Measurements from ENCODE around the gene ADGRL1. TPM values are rescaled to one million over a fixed set of nuclear protein-coding genes. Genes with fewer than 3 reads are reported as not detected.

ADGRL1 gene
- polyA plus RNA-seq, 3 donors = 1.7 TPM; not detected in 2

DNA sequence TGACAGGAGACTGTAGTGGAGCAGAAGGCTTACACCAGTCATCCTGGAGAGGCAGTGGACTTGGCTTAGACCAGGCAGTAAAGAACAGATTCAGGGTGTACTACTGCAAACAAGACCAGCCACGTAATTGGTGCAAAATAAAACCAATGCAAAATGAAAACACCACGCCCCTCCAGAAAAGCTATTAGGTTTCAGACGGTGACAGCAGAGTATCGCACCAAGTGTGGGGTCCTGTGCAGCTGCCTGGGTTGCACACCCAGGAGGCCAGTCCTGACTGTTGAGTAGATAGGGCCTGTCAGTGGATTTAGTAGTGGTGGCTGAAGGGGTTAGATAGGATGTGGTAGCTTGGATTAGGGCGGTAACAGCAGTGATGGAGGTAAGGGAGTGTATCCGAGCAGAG, 83.0 kb downstream of the ADGRL1 start:
- Histone ChIP-seq H3K36me3 (replicated peaks in 1 of 2; ENCODE audit: control insufficient read depth in 1 of 2, insufficient read depth in 2 of 2, low read length in 2 of 2) (no peaks in the 10 kb centered on the region), H4K20me1 (ENCODE audit: insufficient read depth, low read length) (no peaks in the 10 kb centered on the region), H3K79me2 (ENCODE audit: insufficient read depth, low read length) (peaks cover 52% of the 10 kb centered on the region), H3K9ac (ENCODE audit: insufficient read depth, low read length, poor library complexity, severe bottlenecking) (no peak overlapping the region), H3K9me3 (replicated peaks in 1 of 2; ENCODE audit: control insufficient read depth in 1 of 2, insufficient read depth in 1 of 2, low read length in 2 of 2) (no peaks in the 10 kb centered on the region), H3K4me2 (replicated peaks; ENCODE audit: extremely low read depth, low read length, poor library complexity, severe bottlenecking) (no peak overlapping the region), H3K4me1 (ENCODE audit: control insufficient read depth in 1 of 2, insufficient read depth in 2 of 2, low read length in 2 of 2) (peaks cover 37 to 43% of the 10 kb centered on the region in 2 donors), H2AFZ (ENCODE audit: insufficient read depth, low read depth, low read length, poor library complexity, severe bottlenecking) (no peak overlapping the region), H3K27ac (ENCODE audit: low read depth in 1 of 2, low read length in 2 of 2) (no peak overlapping the region), H3K4me3 (replicated peaks in 1 of 3; ENCODE audit: low read depth in 2 of 3, low read length in 3 of 3) (no peak overlapping the region), H3K27me3 (ENCODE audit: control insufficient read depth in 2 of 2, insufficient read depth in 2 of 2, low read length in 2 of 2) (no peaks in the 10 kb centered on the region)
- H3K36me3 Mint-ChIP-seq = peaks cover 13 to 14% of the 10 kb centered on the region in 2 donors
- H3K4me3 Mint-ChIP-seq = no peak overlapping the region
- 98% methylated on average over 4 of the region's 6 CpGs for WGBS (ENCODE audit: insufficient coverage)
- H3K4me1 Mint-ChIP-seq = peaks cover 36% of the 10 kb centered on the region
- H3K27ac Mint-ChIP-seq = peak overlapping the region in 2 of 7 donors; percentile 33 to 74
- TF ChIP-seq CTCF (IDR thresholded peaks at IDR 0.05) = no peak
- no peaks in the 10 kb centered on the region for H3K9me3 Mint-ChIP-seq
- intact Hi-C loops (cut with micrococcal nuclease) = no loop called here
- no peak for DNase-seq
- H3K27me3 Mint-ChIP-seq (ENCODE audit: low read depth in 3 of 3) = no peaks in the 10 kb centered on the region

- Mint-ChIP-seq H3K27ac (peak overlapping the region in 5 of 7 donors; percentile 100), H3K36me3 (peaks cover 10 to 21% of the 10 kb centered on the region in 2 donors), H3K9me3 (no peaks in the 10 kb centered on the region), H3K4me3 (no peak overlapping the region), H3K27me3 (ENCODE audit: low read depth in 3 of 3) (no peaks in the 10 kb centered on the region), H3K4me1 (peaks cover 39% of the 10 kb centered on the region)
- Histone ChIP-seq H3K4me1 (ENCODE audit: control insufficient read depth in 1 of 2, insufficient read depth in 2 of 2, low read length in 2 of 2) (peaks cover 35 to 42% of the 10 kb centered on the region in 2 donors), H3K4me3 (replicated peaks in 1 of 3; ENCODE audit: low read depth in 2 of 3, low read length in 3 of 3) (peak overlapping the region in 1 of 3 experiments; percentile 75), H3K79me2 (ENCODE audit: insufficient read depth, low read length) (peaks cover 58% of the 10 kb centered on the region), H3K36me3 (replicated peaks in 1 of 2; ENCODE audit: control insufficient read depth in 1 of 2, insufficient read depth in 2 of 2, low read length in 2 of 2) (no peaks in the 10 kb centered on the region), H2AFZ (ENCODE audit: insufficient read depth, low read depth, low read length, poor library complexity, severe bottlenecking) (no peak overlapping the region), H4K20me1 (ENCODE audit: insufficient read depth, low read length) (peaks cover 18% of the 10 kb centered on the region), H3K9me3 (replicated peaks in 1 of 2; ENCODE audit: control insufficient read depth in 1 of 2, insufficient read depth in 1 of 2, low read length in 2 of 2) (no peaks in the 10 kb centered on the region), H3K9ac (ENCODE audit: insufficient read depth, low read length, poor library complexity, severe bottlenecking) (peak overlapping the region; percentile 95), H3K4me2 (replicated peaks; ENCODE audit: extremely low read depth, low read length, poor library complexity, severe bottlenecking) (no peak overlapping the region), H3K27me3 (ENCODE audit: control insufficient read depth in 2 of 2, insufficient read depth in 2 of 2, low read length in 2 of 2) (no peaks in the 10 kb centered on the region), H3K27ac (ENCODE audit: low read depth in 1 of 2, low read length in 2 of 2) (peak overlapping the region; percentile 98 to 99)
- intact Hi-C loops (cut with micrococcal nuclease) = no loop called here
- no peak for TF ChIP-seq CTCF (IDR thresholded peaks at IDR 0.05)
- DNase-seq = no peak
- 95% methylated on average over 4 of the region's 7 CpGs for WGBS (ENCODE audit: insufficient coverage)
Measured at GRCh38 chr19:14120497-14120780, 85.5 kb downstream of the ADGRL1 start.
